Gastroesophageal sphincter (tissue), 3 donors: ENCODE data around the gene ARPIN.

Source experiments
- CTCF ChIP-seq, 4 experiments: fragments of 200-600 bp in 2 of 4; fragments of 450-650 bp in 2 of 4; sonication (generic) in 1 of 4; IDR thresholded peaks; one replicate each; pipeline ENCODE4 v1.5.1; 2017 to 2019; ENCODE audit warnings: antibody characterized with exemption in 4 of 4, mild to moderate bottlenecking in 2 of 4, moderate library complexity in 2 of 4
- POLR2A ChIP-seq, 2 donors: fragments of 450-650 bp; IDR thresholded peaks; one replicate each; pipeline ENCODE4 v1.6.1; 2017; ENCODE audit warnings: antibody characterized with exemption in 2 of 2, mild to moderate bottlenecking in 2 of 2, moderate library complexity in 1 of 2
- POLR2AphosphoS5 ChIP-seq: sonication (generic); formaldehyde crosslinking; IDR thresholded peaks from one replicate; pipeline ENCODE4 v1.6.1; 2017; ENCODE audit warnings: antibody characterized with exemption

GRCh38 chr15:89857673-89858072 is 55.1 kb downstream of the ARPIN start:
- TF ChIP-seq POLR2AphosphoS5, result no peak
- TF ChIP-seq POLR2A (IDR thresholded peaks at IDR 0.05), result no peak
- no peak for TF ChIP-seq CTCF (IDR thresholded peaks at IDR 0.05)
